HCT116 (cell line): ENCODE results near the gene ATP13A4.

Experiments used
- RAD21 ChIP-seq: IDR thresholded peaks from 2 replicates; pipeline ENCODE4 v1.6.1; 2012; ENCODE audit warnings: low read depth, mild to moderate bottlenecking
- TF ChIP-seq, protein P1 (sequence below): IDR thresholded peaks from 2 replicates; pipeline ENCODE4 v1.6.1; 2011; ENCODE audit warnings: mild to moderate bottlenecking, low read length, moderate library complexity; ENCODE audit not compliant: insufficient replicate concordance; ENCODE audit errors: extremely low read depth
- TF ChIP-seq, protein P2 (sequence below): IDR thresholded peaks from 2 replicates; pipeline ENCODE4 v1.6.1; 2012

DNA sequence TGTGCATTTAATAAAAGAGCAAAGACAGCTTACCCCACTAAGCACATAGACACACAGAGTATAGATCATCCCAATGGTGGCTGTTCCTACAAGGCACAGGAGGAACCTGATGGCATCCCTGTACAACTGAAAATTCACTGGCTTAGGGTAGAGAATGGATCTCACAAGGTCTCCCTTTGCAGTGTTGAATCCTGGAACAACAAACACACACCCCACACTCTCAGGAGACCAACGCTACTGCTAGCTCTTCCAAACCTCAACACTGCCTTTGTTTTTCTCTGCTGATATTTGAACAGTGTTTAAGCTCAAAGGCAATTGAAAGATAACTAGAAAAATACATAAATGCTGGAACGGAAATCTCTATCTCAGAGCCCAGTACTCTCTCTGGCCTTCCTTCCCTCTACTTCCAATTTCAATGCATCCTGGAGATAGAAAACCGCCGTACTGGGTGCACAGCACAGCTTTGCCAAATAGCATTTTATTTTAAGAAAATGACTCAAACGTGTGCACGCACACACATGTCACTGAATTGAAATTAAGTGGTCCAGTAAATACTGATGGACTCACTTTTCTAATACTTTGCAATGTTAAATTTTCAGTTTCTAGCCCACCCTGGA is 88.6 kb downstream of the ATP13A4 start:
- TF ChIP-seq RAD21, result no peak
- TF ChIP-seq, protein P1, sequence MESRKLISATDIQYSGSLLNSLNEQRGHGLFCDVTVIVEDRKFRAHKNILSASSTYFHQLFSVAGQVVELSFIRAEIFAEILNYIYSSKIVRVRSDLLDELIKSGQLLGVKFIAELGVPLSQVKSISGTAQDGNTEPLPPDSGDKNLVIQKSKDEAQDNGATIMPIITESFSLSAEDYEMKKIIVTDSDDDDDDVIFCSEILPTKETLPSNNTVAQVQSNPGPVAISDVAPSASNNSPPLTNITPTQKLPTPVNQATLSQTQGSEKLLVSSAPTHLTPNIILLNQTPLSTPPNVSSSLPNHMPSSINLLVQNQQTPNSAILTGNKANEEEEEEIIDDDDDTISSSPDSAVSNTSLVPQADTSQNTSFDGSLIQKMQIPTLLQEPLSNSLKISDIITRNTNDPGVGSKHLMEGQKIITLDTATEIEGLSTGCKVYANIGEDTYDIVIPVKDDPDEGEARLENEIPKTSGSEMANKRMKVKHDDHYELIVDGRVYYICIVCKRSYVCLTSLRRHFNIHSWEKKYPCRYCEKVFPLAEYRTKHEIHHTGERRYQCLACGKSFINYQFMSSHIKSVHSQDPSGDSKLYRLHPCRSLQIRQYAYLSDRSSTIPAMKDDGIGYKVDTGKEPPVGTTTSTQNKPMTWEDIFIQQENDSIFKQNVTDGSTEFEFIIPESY, result no peak
- TF ChIP-seq, protein P2, sequence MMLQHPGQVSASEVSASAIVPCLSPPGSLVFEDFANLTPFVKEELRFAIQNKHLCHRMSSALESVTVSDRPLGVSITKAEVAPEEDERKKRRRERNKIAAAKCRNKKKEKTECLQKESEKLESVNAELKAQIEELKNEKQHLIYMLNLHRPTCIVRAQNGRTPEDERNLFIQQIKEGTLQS, result no peak
